Vagina (tissue), 2 donors: ENCODE data around the gene NDUFB5.
"Not testable (repeated sequence)": the region's sequence is repeated elsewhere in the genome, so short reads cannot be mapped to it uniquely, and the experiment has no call there.

Source experiments
- CTCF ChIP-seq, 3 experiments: fragments of 450-650 bp in 2 of 3; fragments of 200-600 bp in 1 of 3; sonication (generic) in 1 of 3; IDR thresholded peaks; one replicate each; pipeline ENCODE4 v1.5.1; 2017 to 2019; ENCODE audit warnings: antibody characterized with exemption in 3 of 3, mild to moderate bottlenecking in 2 of 3, moderate library complexity in 2 of 3
- POLR2A ChIP-seq, 2 donors: fragments of 450-650 bp; IDR thresholded peaks; one replicate each; pipeline ENCODE4 v1.6.1; 2017; ENCODE audit warnings: antibody characterized with exemption in 2 of 2, mild to moderate bottlenecking in 2 of 2, moderate library complexity in 2 of 2
- POLR2AphosphoS5 ChIP-seq, 2 donors: sonication (generic); formaldehyde crosslinking; IDR thresholded peaks; one replicate each; pipeline ENCODE4 v1.9.0; 2017; ENCODE audit warnings: antibody characterized with exemption in 2 of 2, mild to moderate bottlenecking in 2 of 2, low read depth in 1 of 2; ENCODE audit not compliant: insufficient read depth in 1 of 2

- TF ChIP-seq CTCF (IDR thresholded peaks at IDR 0.05); POLR2AphosphoS5 (IDR thresholded peaks at IDR 0.05; ENCODE audit: insufficient read depth in 1 of 2, low read depth in 1 of 2); POLR2A (IDR thresholded peaks at IDR 0.05): not testable (repeated sequence)
Measured at GRCh38 chr3:179643837-179644236, 39.2 kb downstream of the NDUFB5 start.
